Tibial nerve (tissue), 4 donors: ENCODE measurements around the gene EHHADH.

Experiments used
- CTCF ChIP-seq, 5 experiments: fragments of 200-600 bp in 3 of 5; fragments of 450-650 bp in 2 of 5; sonication (generic) in 3 of 5; IDR thresholded peaks; one replicate each; pipeline ENCODE4 v1.5.1; 2016 to 2019; ENCODE audit warnings: antibody characterized with exemption in 5 of 5, mild to moderate bottlenecking in 3 of 5, moderate library complexity in 2 of 5
- EP300 ChIP-seq, 2 donors: sonication (generic); formaldehyde crosslinking; IDR thresholded peaks; one replicate each; pipeline ENCODE4 v1.6.1; 2017; ENCODE audit warnings: antibody characterized with exemption in 2 of 2, mild to moderate bottlenecking in 1 of 2
- POLR2A ChIP-seq, 2 donors: fragments of 450-650 bp; IDR thresholded peaks; one replicate each; pipeline ENCODE4 v1.6.1; 2017; ENCODE audit warnings: antibody characterized with exemption in 2 of 2, mild to moderate bottlenecking in 2 of 2, moderate library complexity in 2 of 2

DNA sequence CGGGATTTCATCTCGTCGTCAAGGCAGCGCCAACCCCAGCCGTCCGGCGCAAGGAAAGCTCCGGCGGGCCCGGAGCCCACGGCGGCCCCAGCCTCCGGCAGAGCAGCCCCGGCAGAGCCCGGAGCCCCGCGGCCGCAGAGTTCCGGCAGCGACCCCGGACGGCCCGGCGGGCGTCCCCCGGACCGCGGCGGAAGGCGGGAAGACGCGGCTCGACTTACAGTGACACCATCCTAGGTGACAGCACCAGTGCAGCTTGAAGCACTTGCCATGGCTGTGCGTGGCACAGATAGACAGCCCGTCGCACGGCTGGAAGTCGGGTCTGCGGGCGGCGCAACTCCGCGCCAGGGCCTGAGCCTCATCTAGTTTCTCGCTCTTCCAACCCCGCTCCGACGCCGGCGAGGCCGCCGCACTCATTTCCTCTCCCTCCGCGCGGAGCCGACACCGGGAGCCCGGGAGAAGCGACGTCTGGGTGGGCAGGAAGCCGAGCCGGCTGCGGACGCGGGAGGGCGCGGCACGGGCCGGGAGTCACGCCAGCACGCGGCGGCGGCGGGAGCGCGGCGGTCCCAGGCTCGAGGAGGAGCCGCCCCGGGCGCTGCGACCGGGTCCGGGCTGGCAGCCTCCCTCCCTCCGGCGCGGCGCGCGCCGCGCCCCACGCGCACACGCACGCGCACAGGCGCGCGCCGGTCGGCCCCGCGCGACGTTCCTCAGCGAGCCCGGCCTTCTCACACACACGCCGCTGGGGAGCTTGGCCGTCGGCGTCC, 101.3 kb downstream of the EHHADH start, which contains the start of gene C3orf70:
- TF ChIP-seq CTCF (IDR thresholded peaks at IDR 0.05) (peak in 2 of 5 experiments; percentile 6 to 10), POLR2A (IDR thresholded peaks at IDR 0.05) (peak; percentile 36 to 40), EP300 (IDR thresholded peaks at IDR 0.05) (peak in 1 of 2 donors; percentile 31)
